Trophoblast cell (in vitro differentiated cells and primary cell): Measurements from ENCODE around the gene ANO2.

Experiments used
- DNase-seq, 2 donors: peaks; one replicate each; pipeline ENCODE4 v3.0.0-alpha.2; 2016
- H2AFZ ChIP-seq: 2 replicates; pipeline ENCODE4 v1.6.1; 2013; ENCODE audit warnings: low read length, moderate library complexity, mild to moderate bottlenecking; ENCODE audit not compliant: insufficient read depth, poor library complexity
- H2AK5ac ChIP-seq: 2 replicates; pipeline ENCODE4 v1.6.1; 2013; ENCODE audit warnings: mild to moderate bottlenecking, low read length
- H2BK120ac ChIP-seq: 2 replicates; pipeline ENCODE4 v1.6.1; 2013; ENCODE audit warnings: low read length, mild to moderate bottlenecking, moderate library complexity; ENCODE audit not compliant: insufficient read depth, poor library complexity
- H2BK12ac ChIP-seq: 2 replicates; pipeline ENCODE4 v1.6.1; 2013; ENCODE audit warnings: mild to moderate bottlenecking, low read length, moderate library complexity
- H2BK5ac ChIP-seq: 2 replicates; pipeline ENCODE4 v1.6.1; 2013; ENCODE audit warnings: low read length, low read depth, moderate library complexity, mild to moderate bottlenecking; ENCODE audit not compliant: poor library complexity
- H3K14ac ChIP-seq: 2 replicates; pipeline ENCODE4 v1.6.1; 2013; ENCODE audit warnings: mild to moderate bottlenecking, low read length
- H3K18ac ChIP-seq: 2 replicates; pipeline ENCODE4 v1.6.1; 2013; ENCODE audit warnings: mild to moderate bottlenecking, low read length
- H3K23ac ChIP-seq: 2 replicates; pipeline ENCODE4 v1.6.1; 2013; ENCODE audit warnings: low read length
- H3K27ac ChIP-seq: 2 replicates; pipeline ENCODE4 v1.5.1; 2013; ENCODE audit warnings: low read depth, mild to moderate bottlenecking, inconsistent platforms, low read length, moderate library complexity
- H3K27me3 ChIP-seq: 2 replicates; pipeline ENCODE4 v1.6.1; 2013; ENCODE audit warnings: inconsistent platforms, mild to moderate bottlenecking, low read length, moderate library complexity; ENCODE audit not compliant: insufficient read depth
- H3K36me3 ChIP-seq, 2 experiments: 1 replicate in 1 of 2; 2 replicates in 1 of 2; pipeline ENCODE4 v1.6.1; 2013; ENCODE audit warnings: low read length in 2 of 2, mild to moderate bottlenecking in 2 of 2, moderate library complexity in 1 of 2; ENCODE audit not compliant: insufficient read depth in 2 of 2, control insufficient read depth in 1 of 2
- H3K4ac ChIP-seq: 2 replicates; pipeline ENCODE4 v1.6.1; 2013; ENCODE audit warnings: low read depth, mild to moderate bottlenecking, low read length, moderate library complexity
- H3K4me1 ChIP-seq, 2 experiments: 1 replicate in 1 of 2; 2 replicates in 1 of 2; pipeline ENCODE4 v1.6.1; 2013; ENCODE audit warnings: low read length in 2 of 2, mild to moderate bottlenecking in 2 of 2, moderate library complexity in 1 of 2; ENCODE audit not compliant: insufficient read depth in 2 of 2, control insufficient read depth in 1 of 2
- H3K4me2 ChIP-seq: 2 replicates; pipeline ENCODE4 v1.6.1; 2013; ENCODE audit warnings: inconsistent platforms, mild to moderate bottlenecking, low read length, moderate library complexity
- H3K4me3 ChIP-seq: 2 replicates; pipeline ENCODE4 v1.5.1; 2013; ENCODE audit warnings: mild to moderate bottlenecking, low read depth, low read length, inconsistent platforms
- H3K79me1 ChIP-seq: one replicate; pipeline ENCODE4 v1.6.1; 2013; ENCODE audit warnings: low read length
- H3K79me2 ChIP-seq: 2 replicates; pipeline ENCODE4 v1.6.1; 2013; ENCODE audit warnings: low read length, mild to moderate bottlenecking; ENCODE audit not compliant: control insufficient read depth, insufficient read depth, poor library complexity
- H3K9ac ChIP-seq: 2 replicates; pipeline ENCODE4 v1.6.1; 2013; ENCODE audit warnings: mild to moderate bottlenecking, low read length
- H3K9me3 ChIP-seq: 2 replicates; pipeline ENCODE4 v1.6.1; 2013; ENCODE audit warnings: low read depth, mild to moderate bottlenecking, control low read depth, inconsistent platforms, low read length; ENCODE audit not compliant: insufficient read depth
- H4K12ac ChIP-seq: 2 replicates; pipeline ENCODE4 v1.6.1; 2013; ENCODE audit warnings: low read depth, mild to moderate bottlenecking, low read length, moderate library complexity
- H4K8ac ChIP-seq: 2 replicates; pipeline ENCODE4 v1.6.1; 2013; ENCODE audit warnings: low read depth, mild to moderate bottlenecking, low read length, moderate library complexity
- H4K91ac ChIP-seq: one replicate; pipeline ENCODE4 v1.6.1; 2013; ENCODE audit warnings: low read depth, mild to moderate bottlenecking, low read length, moderate library complexity
- WGBS: extraction: QIAGEN DNeasy Blood & Tissue Kit; methylation state at CpG from one replicate; pipeline ENCODE4 v1.1.7; 2013; ENCODE audit warnings: missing lambda C conversion rate; ENCODE audit not compliant: insufficient read length, insufficient coverage; ENCODE audit errors: extremely low coverage; 5-methylcytosine and 5-hydroxymethylcytosine counted together

ANO2 gene

GRCh38 chr12:5575232-5575631 is 369.8 kb downstream of the ANO2 start:
- no peak overlapping the region for H4K8ac ChIP-seq

DNA sequence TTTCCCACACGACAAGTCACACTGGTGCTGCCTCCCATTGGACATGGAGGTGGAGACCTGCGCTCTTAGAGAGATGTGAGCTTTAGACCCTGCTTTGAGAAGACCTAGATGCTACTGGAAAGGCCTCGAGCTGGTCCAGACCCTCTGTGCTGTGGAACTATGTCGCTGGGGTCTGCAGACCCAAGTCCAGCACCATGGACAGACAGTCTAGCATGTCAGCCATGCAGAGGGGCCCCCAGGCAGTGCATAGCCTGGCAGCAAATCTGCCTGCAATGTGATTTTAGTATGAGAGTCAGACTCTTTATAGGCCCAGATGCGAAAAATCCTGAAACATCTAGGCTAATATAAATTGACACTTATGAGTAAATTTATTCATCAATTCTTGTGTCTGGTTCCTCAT is 371.7 kb downstream of the ANO2 start:
- Histone ChIP-seq H3K9me3 (no peaks in the 10 kb centered on the region), H3K4me1 (peaks cover 0 to 3% of the 10 kb centered on the region in 2 experiments), H3K9ac (no peak overlapping the region), H3K4me2 (no peak overlapping the region), H3K4me3 (no peak overlapping the region), H3K14ac (no peak overlapping the region), H4K12ac (no peak overlapping the region), H3K27me3 (no peaks in the 10 kb centered on the region), H3K18ac (no peak overlapping the region), H4K91ac (no peak overlapping the region), H4K8ac (no peak overlapping the region), H3K36me3 (no peaks in the 10 kb centered on the region), H2AFZ (no peak overlapping the region), H3K4ac (no peak overlapping the region), H2BK120ac (no peak overlapping the region), H3K79me1 (no peaks in the 10 kb centered on the region), H2BK5ac (no peak overlapping the region), H3K27ac (no peak overlapping the region), H2BK12ac (no peak overlapping the region), H3K23ac (no peak overlapping the region), H3K79me2 (no peaks in the 10 kb centered on the region), H2AK5ac (no peak overlapping the region)
- no CpG with 5 or more reads among the region's 5 CpGs for WGBS
- DNase-seq: no peak

More at GRCh38 chr12:5575232-5575631, 369.8 kb downstream of the ANO2 start:
- no peaks in the 10 kb centered on the region for H3K36me3 ChIP-seq
- H2BK120ac ChIP-seq: no peak overlapping the region
- H3K27ac ChIP-seq: no peak overlapping the region
- no peak for DNase-seq
- H4K12ac ChIP-seq: no peak overlapping the region
- no peak overlapping the region for H3K18ac ChIP-seq
- no CpG with 5 or more reads among the region's 5 CpGs for WGBS
- no peak overlapping the region for H2AK5ac ChIP-seq
- no peak overlapping the region for H2BK5ac ChIP-seq
- H3K27me3 ChIP-seq: no peaks in the 10 kb centered on the region
- H3K9me3 ChIP-seq: no peaks in the 10 kb centered on the region
- no peak overlapping the region for H3K4me3 ChIP-seq
- no peak overlapping the region for H2BK12ac ChIP-seq
- H3K23ac ChIP-seq: no peak overlapping the region
- no peaks in the 10 kb centered on the region for H3K79me2 ChIP-seq
- H4K91ac ChIP-seq: no peak overlapping the region
- H2AFZ ChIP-seq: no peak overlapping the region
- no peak overlapping the region for H3K4me2 ChIP-seq
- no peak overlapping the region for H3K9ac ChIP-seq
- no peak overlapping the region for H3K14ac ChIP-seq
- peaks cover 0 to 3% of the 10 kb centered on the region in 2 experiments for H3K4me1 ChIP-seq
- no peaks in the 10 kb centered on the region for H3K79me1 ChIP-seq
- H3K4ac ChIP-seq: no peak overlapping the region

DNA sequence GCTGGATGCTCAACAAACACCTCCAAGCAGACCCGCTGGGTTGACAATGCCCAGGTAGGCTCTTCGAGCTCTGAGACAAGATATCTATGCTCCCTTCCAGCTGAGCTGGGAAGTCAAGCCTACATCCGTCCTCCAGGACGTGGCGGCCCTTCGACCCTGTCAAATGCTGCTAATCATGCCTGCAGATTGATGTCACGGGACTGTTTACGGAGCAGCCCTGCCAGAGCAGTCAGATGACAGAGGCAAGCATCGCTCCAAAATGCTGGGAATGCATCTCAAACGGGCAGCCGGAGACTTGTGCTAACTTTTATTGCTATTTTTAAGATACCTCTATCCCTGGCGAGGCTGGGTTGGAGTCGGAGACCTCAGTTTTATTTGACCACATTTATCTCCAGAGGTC is 373.9 kb downstream of the ANO2 start:
- H2BK120ac ChIP-seq: no peak overlapping the region
- no peak overlapping the region for H4K12ac ChIP-seq
- no peak overlapping the region for H3K23ac ChIP-seq
- no peak overlapping the region for H2AK5ac ChIP-seq
- no peak overlapping the region for H2AFZ ChIP-seq
- H3K36me3 ChIP-seq: no peaks in the 10 kb centered on the region
- H3K4ac ChIP-seq: no peak overlapping the region
- H3K14ac ChIP-seq: no peak overlapping the region
- H3K79me1 ChIP-seq: no peaks in the 10 kb centered on the region
- DNase-seq: peak in 1 of 2 donors; percentile 60
- no peak overlapping the region for H4K8ac ChIP-seq
- no peaks in the 10 kb centered on the region for H3K27me3 ChIP-seq
- no peak overlapping the region for H3K9ac ChIP-seq
- no peaks in the 10 kb centered on the region for H3K9me3 ChIP-seq
- no peak overlapping the region for H3K4me3 ChIP-seq
- WGBS: no CpG with 5 or more reads among the region's 13 CpGs
- no peak overlapping the region for H2BK5ac ChIP-seq
- no peaks in the 10 kb centered on the region for H3K79me2 ChIP-seq
- no peak overlapping the region for H3K27ac ChIP-seq
- H2BK12ac ChIP-seq: no peak overlapping the region
- H3K4me2 ChIP-seq: no peak overlapping the region
- no peak overlapping the region for H3K18ac ChIP-seq
- H3K4me1 ChIP-seq: no peaks in the 10 kb centered on the region
- H4K91ac ChIP-seq: no peak overlapping the region

DNA sequence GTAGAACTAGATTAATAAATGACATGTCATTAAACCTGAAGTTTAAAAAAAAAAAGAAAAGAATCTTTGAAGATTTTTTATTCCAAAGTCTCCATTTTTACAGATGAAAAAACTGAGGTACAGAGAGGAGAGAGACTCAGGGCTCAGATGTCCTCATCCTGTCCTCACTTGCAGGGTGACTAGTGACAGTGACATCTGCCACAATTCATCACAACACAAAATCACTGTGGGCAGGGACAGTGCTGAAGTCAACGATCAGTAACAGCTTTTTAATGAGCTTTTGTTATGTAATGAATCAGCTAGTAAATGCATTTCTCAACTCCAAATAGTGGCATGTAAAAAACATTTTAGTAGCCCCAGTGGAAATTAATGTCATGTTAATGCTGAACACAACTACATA is 374.6 kb downstream of the ANO2 start:
- no peak overlapping the region for H3K27ac ChIP-seq
- H3K9ac ChIP-seq: no peak overlapping the region
- H4K12ac ChIP-seq: no peak overlapping the region
- H2BK12ac ChIP-seq: no peak overlapping the region
- no peak overlapping the region for H3K23ac ChIP-seq
- H3K27me3 ChIP-seq: no peaks in the 10 kb centered on the region
- no peak overlapping the region for H3K4me2 ChIP-seq
- no CpG with 5 or more reads among the region's 1 CpG for WGBS
- H2BK120ac ChIP-seq: no peak overlapping the region
- H3K9me3 ChIP-seq: no peaks in the 10 kb centered on the region
- no peaks in the 10 kb centered on the region for H3K36me3 ChIP-seq
- no peak overlapping the region for H3K4me3 ChIP-seq
- no peaks in the 10 kb centered on the region for H3K79me2 ChIP-seq
- no peak overlapping the region for H3K14ac ChIP-seq
- H4K8ac ChIP-seq: no peak overlapping the region
- H2AK5ac ChIP-seq: no peak overlapping the region
- no peaks in the 10 kb centered on the region for H3K4me1 ChIP-seq
- no peak for DNase-seq
- H2AFZ ChIP-seq: no peak overlapping the region
- no peaks in the 10 kb centered on the region for H3K79me1 ChIP-seq
- no peak overlapping the region for H4K91ac ChIP-seq
- no peak overlapping the region for H3K18ac ChIP-seq
- H3K4ac ChIP-seq: no peak overlapping the region
- H2BK5ac ChIP-seq: no peak overlapping the region
